Peyer's patch (tissue), 4 donors: ENCODE results near the gene NRXN3. TPM values are rescaled to one million over a fixed set of nuclear protein-coding genes. Genes with fewer than 3 reads are reported as not detected.

Experiments used
- DNase-seq, 3 donors: peaks; one replicate each; pipeline ENCODE4 v3.0.0-alpha.2; 2017 to 2019
- H3K27ac ChIP-seq, 4 donors: fragments of 200-600 bp; sonication (generic); one replicate each; pipeline ENCODE4 v1.5.1; 2016 to 2019
- H3K27me3 ChIP-seq, 2 donors: fragments of 200-600 bp; sonication (generic); one replicate each; pipeline ENCODE4 v1.5.1; 2019
- H3K36me3 ChIP-seq, 3 donors: fragments of 200-600 bp; sonication (generic); one replicate each; pipeline ENCODE4 v1.5.1; 2016 to 2019
- H3K4me1 ChIP-seq, 4 donors: fragments of 200-600 bp; sonication (generic); one replicate each; pipeline ENCODE4 v1.5.1; 2016 to 2019
- H3K4me3 ChIP-seq, 4 donors: fragments of 200-600 bp; sonication (generic); 1 replicate in 3 of 4; 2 replicates in 1 of 4; pipeline ENCODE4 v1.5.1; 2016 to 2019; ENCODE audit warnings: mild to moderate bottlenecking in 1 of 4
- H3K9me3 ChIP-seq, 4 donors: fragments of 200-600 bp; sonication (generic); one replicate each; pipeline ENCODE4 v1.5.1; 2016 to 2019; ENCODE audit warnings: mild to moderate bottlenecking in 1 of 4
- CTCF ChIP-seq, 6 experiments: fragments of 450-650 bp in 4 of 6; fragments of 200-600 bp in 2 of 6; sonication (generic) in 1 of 6; IDR thresholded peaks; one replicate each; pipeline ENCODE4 v1.5.1; 2017 to 2019; ENCODE audit warnings: antibody characterized with exemption in 6 of 6, mild to moderate bottlenecking in 3 of 6, moderate library complexity in 1 of 6
- POLR2A ChIP-seq, 2 donors: fragments of 450-650 bp; IDR thresholded peaks; one replicate each; pipeline ENCODE4 v1.5.1; 2017; ENCODE audit warnings: antibody characterized with exemption in 2 of 2, mild to moderate bottlenecking in 2 of 2, moderate library complexity in 2 of 2
- total RNA-seq, 4 donors: library from RNA; depleted of rRNA; stranded (reverse); fragments of >200 nt; gene quantifications; one replicate each; pipeline ENCODE4 v1.1.0, GENCODE V29; 2016

Gene NRXN3
- total RNA-seq, 4 donors from 2014 or later: 1.6 to 10.2 (median 4.4) TPM

GRCh38 chr14:79709573-79709972 lies 1539.4 kb downstream of the NRXN3 start:
- H3K36me3 ChIP-seq: no peaks in the 10 kb centered on the region
- no peak overlapping the region for H3K27ac ChIP-seq
- H3K4me1 ChIP-seq: no peaks in the 10 kb centered on the region
- no peak for TF ChIP-seq POLR2A (IDR thresholded peaks at IDR 0.05)
- TF ChIP-seq CTCF (IDR thresholded peaks at IDR 0.05): no peak
- no peak overlapping the region for H3K4me3 ChIP-seq
- no peaks in the 10 kb centered on the region for H3K27me3 ChIP-seq
- no peaks in the 10 kb centered on the region for H3K9me3 ChIP-seq
- no peak for DNase-seq

- DNase-seq: no peak
- H3K4me3 ChIP-seq: no peak overlapping the region
- no peaks in the 10 kb centered on the region for H3K27me3 ChIP-seq
- H3K4me1 ChIP-seq: no peaks in the 10 kb centered on the region
- no peaks in the 10 kb centered on the region for H3K9me3 ChIP-seq
- no peaks in the 10 kb centered on the region for H3K36me3 ChIP-seq
- no peak overlapping the region for H3K27ac ChIP-seq
- TF ChIP-seq CTCF (IDR thresholded peaks at IDR 0.05) (no peak), POLR2A (IDR thresholded peaks at IDR 0.05) (no peak)
Observed at GRCh38 chr14:79712302-79712950, 1542.3 kb downstream of the NRXN3 start.

GRCh38 chr14:79721399-79722084 lies 1551.4 kb downstream of the NRXN3 start:
- TF ChIP-seq CTCF (IDR thresholded peaks at IDR 0.05): no peak
- no peak for TF ChIP-seq POLR2A (IDR thresholded peaks at IDR 0.05)
- H3K27ac ChIP-seq: no peak overlapping the region

GRCh38 chr14:79724934-79725717 lies 1555.0 kb downstream of the NRXN3 start:
- DNase-seq: no peak
- Histone ChIP-seq H3K27me3 (no peaks in the 10 kb centered on the region), H3K36me3 (no peaks in the 10 kb centered on the region), H3K4me3 (no peak overlapping the region), H3K9me3 (no peaks in the 10 kb centered on the region), H3K4me1 (no peaks in the 10 kb centered on the region), H3K27ac (no peak overlapping the region)
- no peak for TF ChIP-seq POLR2A (IDR thresholded peaks at IDR 0.05)
- no peak for TF ChIP-seq CTCF (IDR thresholded peaks at IDR 0.05)

More at GRCh38 chr14:79721399-79722084, 1551.4 kb downstream of the NRXN3 start:
- H3K4me3 ChIP-seq: no peak overlapping the region
- H3K9me3 ChIP-seq: no peaks in the 10 kb centered on the region
- no peaks in the 10 kb centered on the region for H3K36me3 ChIP-seq
- H3K4me1 ChIP-seq: no peaks in the 10 kb centered on the region
- no peak for DNase-seq
- H3K27me3 ChIP-seq: no peaks in the 10 kb centered on the region

- Histone ChIP-seq H3K4me1 (no peaks in the 10 kb centered on the region), H3K36me3 (no peaks in the 10 kb centered on the region), H3K9me3 (no peaks in the 10 kb centered on the region), H3K27ac (no peak overlapping the region), H3K27me3 (no peaks in the 10 kb centered on the region), H3K4me3 (no peak overlapping the region)
- DNase-seq: no peak
- TF ChIP-seq POLR2A (IDR thresholded peaks at IDR 0.05) (no peak), CTCF (IDR thresholded peaks at IDR 0.05) (no peak)
Observed at GRCh38 chr14:79727900-79728299, 1557.7 kb downstream of the NRXN3 start.
